Loucy (cell line): ENCODE results near the gene FXYD3.

ENCODE experiments used
- H2AFZ ChIP-seq: fragments of 200-600 bp; sonication (generic); 2 replicates; pipeline ENCODE4 v1.6.0; 2016; ENCODE audit warnings: antibody characterized with exemption, mild to moderate bottlenecking, low read length, moderate library complexity
- H3F3A ChIP-seq: fragments of 200-600 bp; 2 replicates; pipeline ENCODE4 v1.6.0; 2016; ENCODE audit warnings: antibody characterized with exemption, low read depth, mild to moderate bottlenecking
- H3K27me3 ChIP-seq: fragments of 200-600 bp; sonication (generic); 2 replicates; pipeline ENCODE4 v1.6.1; 2014; ENCODE audit warnings: low read length, mild to moderate bottlenecking; ENCODE audit not compliant: insufficient read depth, poor library complexity, severe bottlenecking
- H3K36me3 ChIP-seq: fragments of 200-600 bp; sonication (generic); 2 replicates; pipeline ENCODE4 v1.6.1; 2016; ENCODE audit warnings: low read length; ENCODE audit not compliant: insufficient read depth
- H3K4me1 ChIP-seq: fragments of 200-600 bp; sonication (generic); 2 replicates; pipeline ENCODE4 v1.5.1; 2014; ENCODE audit warnings: low read length, mild to moderate bottlenecking; ENCODE audit not compliant: insufficient read depth, poor library complexity, severe bottlenecking
- H3K4me2 ChIP-seq: fragments of 200-600 bp; sonication (generic); 2 replicates; pipeline ENCODE4 v1.6.0; 2014; ENCODE audit warnings: antibody characterized with exemption, low read length, low read depth, mild to moderate bottlenecking; ENCODE audit not compliant: poor library complexity, severe bottlenecking
- H3K4me3 ChIP-seq: fragments of 200-600 bp; sonication (generic); 2 replicates; pipeline ENCODE4 v1.5.1; 2014; ENCODE audit warnings: low read length, mild to moderate bottlenecking, mixed read lengths; ENCODE audit not compliant: poor library complexity, severe bottlenecking
- H3K79me2 ChIP-seq: fragments of 200-600 bp; sonication (generic); 2 replicates; pipeline ENCODE4 v1.6.1; 2014; ENCODE audit warnings: low read length; ENCODE audit not compliant: insufficient read depth
- H3K9ac ChIP-seq: fragments of 200-600 bp; sonication (generic); 2 replicates; pipeline ENCODE4 v1.6.0; 2014; ENCODE audit warnings: mild to moderate bottlenecking, low read depth, low read length, moderate library complexity; ENCODE audit not compliant: poor library complexity, severe bottlenecking
- H3K9me2 ChIP-seq: fragments of 200-600 bp; sonication (generic); replicated peaks from 2 replicates; pipeline ENCODE4 v1.6.1; 2016; ENCODE audit warnings: low read depth, low read length, mixed read lengths
- H3K9me3 ChIP-seq: fragments of 200-600 bp; sonication (generic); 2 replicates; pipeline ENCODE4 v1.6.1; 2014; ENCODE audit warnings: mild to moderate bottlenecking, antibody characterized with exemption, low read length, low read depth; ENCODE audit not compliant: insufficient read depth
- H4K20me1 ChIP-seq: fragments of 200-600 bp; sonication (generic); 2 replicates; pipeline ENCODE4 v1.6.0; 2014; ENCODE audit warnings: antibody characterized with exemption, low read length, mild to moderate bottlenecking; ENCODE audit not compliant: insufficient read depth, poor library complexity, severe bottlenecking
- CTCF ChIP-seq: fragments of 200-600 bp; sonication (generic); conservative IDR thresholded peaks from 2 replicates; pipeline ENCODE4 v1.5.1; 2014; ENCODE audit warnings: mild to moderate bottlenecking, antibody characterized with exemption, low read length
- EZH2phosphoT487 ChIP-seq: fragments of 200-600 bp; IDR thresholded peaks from 2 replicates; pipeline ENCODE4 v1.6.1; 2018; ENCODE audit warnings: antibody characterized with exemption, mild to moderate bottlenecking, moderate library complexity, borderline replicate concordance

FXYD3 gene

GRCh38 chr19:35140962-35141836, 25.6 kb downstream of the FXYD3 start:
- no peaks in the 10 kb centered on the region for H3K36me3 ChIP-seq
- H3K9me2 ChIP-seq, result no peaks in the 10 kb centered on the region
- H3K4me1 ChIP-seq, result peaks cover 9% of the 10 kb centered on the region
- H3K4me3 ChIP-seq, result no peak overlapping the region
- H3K9me3 ChIP-seq, result no peaks in the 10 kb centered on the region
- no peaks in the 10 kb centered on the region for H3K79me2 ChIP-seq
- no peak overlapping the region for H3K9ac ChIP-seq
- TF ChIP-seq EZH2phosphoT487 (no peak), CTCF (peak; percentile 57)
- no peak overlapping the region for H2AFZ ChIP-seq
- no peaks in the 10 kb centered on the region for H3F3A ChIP-seq
- H4K20me1 ChIP-seq, result no peaks in the 10 kb centered on the region
- peak overlapping the region; percentile 58 for H3K4me2 ChIP-seq
- no peaks in the 10 kb centered on the region for H3K27me3 ChIP-seq

GRCh38 chr19:35141837-35142605, 26.4 kb downstream of the FXYD3 start:
- Histone ChIP-seq H3K4me3 (peak overlapping the region; percentile 50), H3K9me2 (no peaks in the 10 kb centered on the region), H3K27me3 (no peaks in the 10 kb centered on the region), H3K9me3 (no peaks in the 10 kb centered on the region), H3F3A (no peaks in the 10 kb centered on the region), H4K20me1 (no peaks in the 10 kb centered on the region), H3K9ac (no peak overlapping the region), H2AFZ (peak overlapping the region; percentile 58; the same call in 1 of the 2 replicates), H3K79me2 (no peaks in the 10 kb centered on the region), H3K36me3 (no peaks in the 10 kb centered on the region), H3K4me1 (peaks cover 9% of the 10 kb centered on the region), H3K4me2 (peak overlapping the region; percentile 62)
- TF ChIP-seq CTCF, result no peak
- no peak for TF ChIP-seq EZH2phosphoT487

DNA sequence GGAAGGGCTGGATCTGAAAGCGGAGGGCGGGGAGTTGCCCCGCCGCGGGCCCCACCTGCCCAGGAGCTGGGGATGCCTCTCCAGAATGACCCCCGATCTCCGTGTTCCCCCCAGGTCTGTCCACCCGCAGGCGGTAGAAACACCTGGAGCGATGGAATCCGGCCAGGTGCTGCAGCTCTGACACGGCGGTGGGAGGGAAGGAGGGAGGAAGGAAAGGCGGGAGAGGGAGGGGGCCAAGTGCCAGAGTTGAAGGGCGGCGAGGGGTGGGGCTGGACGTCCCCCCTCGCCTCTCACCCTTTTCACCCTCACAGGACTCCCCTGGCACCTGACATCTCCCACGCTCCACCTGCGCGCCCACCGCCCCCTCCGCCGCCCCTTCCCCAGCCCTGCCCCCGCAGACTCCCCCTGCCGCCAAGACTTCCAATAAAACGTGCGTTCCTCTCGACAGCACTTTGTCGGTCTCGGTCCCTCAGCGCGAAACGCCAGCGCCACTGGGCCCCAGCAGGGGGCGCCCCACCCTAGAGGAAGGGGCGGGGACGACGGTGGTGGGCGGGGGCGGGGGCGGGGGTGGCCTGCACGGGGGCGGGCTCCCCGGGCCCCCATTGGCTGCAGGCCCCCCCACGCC, 27.1 kb downstream of the FXYD3 start:
- H3K27me3 ChIP-seq, result no peaks in the 10 kb centered on the region
- TF ChIP-seq CTCF, result peak; percentile 45
- no peak for TF ChIP-seq EZH2phosphoT487
- H3K4me3 ChIP-seq, result peak overlapping the region; percentile 50
- H2AFZ ChIP-seq, result peak overlapping the region; percentile 30; the same call in 1 of the 2 replicates
- H4K20me1 ChIP-seq, result no peaks in the 10 kb centered on the region
- H3K36me3 ChIP-seq, result no peaks in the 10 kb centered on the region
- no peaks in the 10 kb centered on the region for H3F3A ChIP-seq
- H3K79me2 ChIP-seq, result no peaks in the 10 kb centered on the region
- no peaks in the 10 kb centered on the region for H3K9me2 ChIP-seq
- H3K4me2 ChIP-seq, result peak overlapping the region; percentile 62
- H3K9ac ChIP-seq, result no peak overlapping the region
- no peaks in the 10 kb centered on the region for H3K9me3 ChIP-seq
- peaks cover 9% of the 10 kb centered on the region for H3K4me1 ChIP-seq
